A549 (cell line): Measurements from ENCODE around the gene DEFB110. TPM values are rescaled to one million over a fixed set of nuclear protein-coding genes. Genes with fewer than 3 reads are reported as not detected.

Source experiments
- ATAC-seq, 2 experiments: fragments of 200-7000 bp in 1 of 2; fragments of >200 bp in 1 of 2; cut with Nextera tagmentation in 1 of 2; cut with Tn5 transposase in 1 of 2; 3 replicates each; pipeline versions ENCODE4 v1.8.0 to v1.9.1; 2018 to 2020; ENCODE audit warnings: mild to moderate bottlenecking in 1 of 2, moderate library complexity in 1 of 2
- CTCF ChIA-PET: fragments of 300-600 bp; sonication (Branson Sonifier 250); formaldehyde crosslinking; extraction: SDS; loops from one replicate; lab custom pipeline; 2021; ENCODE audit warnings: antibody characterized with exemption, inconsistent platforms; lab: Yijun Ruan, JAX
- POLR2A ChIA-PET: fragments of 350-600 bp; formaldehyde crosslinking; extraction: SDS; loops from one replicate; lab custom pipeline; 2021; ENCODE audit warnings: antibody characterized with exemption, inconsistent platforms; lab: Yijun Ruan, JAX
- DNase-seq, 2 experiments: peaks; one replicate each; pipeline versions ENCODE4 v3.0.0 to v3.0.0-alpha.2; 2011 to 2016; ENCODE audit warnings: low read depth in 1 of 2, low spot score in 1 of 2
- FAIRE-seq: peaks from 2 replicates; lab custom pipeline; 2011; peaks lifted over from hg19 to GRCh38; lab: Jason Lieb, UNC
- H3K27ac ChIP-seq, 2 experiments: fragments of >200 bp; sonication (Bioruptor Twin); formaldehyde crosslinking; 3 replicates each; pipeline ENCODE4 v1.5.1; 2016 to 2017
- H3K4me1 ChIP-seq: fragments of >200 bp; sonication (Bioruptor Twin); formaldehyde crosslinking; 3 replicates; pipeline ENCODE4 v1.6.1; 2016
- H3K4me2 ChIP-seq: fragments of >200 bp; sonication (Bioruptor Twin); formaldehyde crosslinking; 3 replicates; pipeline ENCODE4 v1.6.1; 2016
- H3K4me3 ChIP-seq: fragments of >200 bp; sonication (Bioruptor Twin); formaldehyde crosslinking; 3 replicates; pipeline ENCODE4 v1.5.1; 2016
- H3K9me3 ChIP-seq: fragments of >200 bp; sonication (Bioruptor Twin); formaldehyde crosslinking; 3 replicates; pipeline ENCODE4 v1.6.1; 2016
- CBX8 ChIP-seq: fragments of 200-600 bp; sonication (generic); IDR thresholded peaks from 2 replicates; pipeline ENCODE4 v1.6.1; 2016
- CEBPB ChIP-seq, 2 experiments: fragments of >200 bp in 1 of 2; sonication (Bioruptor Twin) in 1 of 2; formaldehyde crosslinking in 1 of 2; IDR thresholded peaks; 2 replicates each; pipeline ENCODE4 v1.6.1; 2012 to 2016
- CHD4 ChIP-seq: fragments of 200-600 bp; sonication (generic); IDR thresholded peaks from 2 replicates; pipeline ENCODE4 v1.6.1; 2016; ENCODE audit warnings: antibody characterized with exemption, mild to moderate bottlenecking, borderline replicate concordance
- EHF ChIP-seq: fragments of 250-450 bp; sonication (Bioruptor Pico); IDR thresholded peaks from 2 replicates; pipeline ENCODE4 v1.5.0; 2020; ENCODE audit warnings: mild to moderate bottlenecking
- FOSL2 ChIP-seq, 2 experiments: fragments of 450-650 bp in 1 of 2; fragments of >200 bp in 1 of 2; sonication (Bioruptor Twin) in 1 of 2; formaldehyde crosslinking; IDR thresholded peaks; 2 replicates each; pipeline versions ENCODE4 v1.5.0 to v1.6.1; 2016 to 2020; ENCODE audit warnings: mild to moderate bottlenecking in 1 of 2, moderate library complexity in 1 of 2
- GATA3 ChIP-seq: IDR thresholded peaks from 2 replicates; pipeline ENCODE4 v1.6.1; 2012; ENCODE audit warnings: borderline replicate concordance
- HDAC2 ChIP-seq: fragments of 200-600 bp; sonication (generic); IDR thresholded peaks from 2 replicates; pipeline ENCODE4 v1.6.1; 2016
- HOXB13 ChIP-seq: fragments of 250-450 bp; sonication (Bioruptor Pico); IDR thresholded peaks from 2 replicates; pipeline ENCODE4 v1.5.0; 2020; ENCODE audit warnings: low read depth, mild to moderate bottlenecking, moderate library complexity
- JUNB ChIP-seq: fragments of >200 bp; sonication (Bioruptor Twin); formaldehyde crosslinking; IDR thresholded peaks from 2 replicates; pipeline ENCODE4 v1.6.1; 2016
- KDM1A ChIP-seq: fragments of 200-600 bp; sonication (generic); IDR thresholded peaks from 2 replicates; pipeline ENCODE4 v1.6.1; 2016; ENCODE audit warnings: low read depth, mild to moderate bottlenecking
- KDM5A ChIP-seq: fragments of 200-600 bp; sonication (generic); IDR thresholded peaks from 2 replicates; pipeline ENCODE4 v1.6.1; 2016; ENCODE audit warnings: antibody characterized with exemption, mild to moderate bottlenecking
- MAFK ChIP-seq: fragments of 450-650 bp; IDR thresholded peaks from 2 replicates; pipeline ENCODE4 v1.6.1; 2014; ENCODE audit not compliant: partially characterized antibody
- NPAS2 ChIP-seq: fragments of 250-450 bp; sonication (Bioruptor Pico); IDR thresholded peaks from 2 replicates; pipeline ENCODE4 v1.8.0; 2022; ENCODE audit warnings: mild to moderate bottlenecking, moderate library complexity, borderline replicate concordance
- POLR2A ChIP-seq: IDR thresholded peaks from 2 replicates; pipeline ENCODE4 v1.6.1; 2012; ENCODE audit warnings: mild to moderate bottlenecking, low read length
- RAD21 ChIP-seq, 2 experiments: fragments of >200 bp in 1 of 2; sonication (Bioruptor Twin) in 1 of 2; formaldehyde crosslinking in 1 of 2; IDR thresholded peaks in 1 of 2; conservative IDR thresholded peaks in 1 of 2; 2 replicates in 1 of 2; 3 replicates in 1 of 2; pipeline ENCODE4 v1.6.1; 2012 to 2018; ENCODE audit warnings: inconsistent platforms in 1 of 2
- SREBF2 ChIP-seq: fragments of 450-650 bp; IDR thresholded peaks from 2 replicates; pipeline ENCODE4 v1.6.1; 2014; ENCODE audit warnings: mild to moderate bottlenecking, moderate library complexity
- TFCP2L1 ChIP-seq: fragments of 250-450 bp; sonication (Bioruptor Pico); IDR thresholded peaks from 2 replicates; pipeline ENCODE4 v1.5.0; 2021; ENCODE audit warnings: mild to moderate bottlenecking
- ZC3H11A ChIP-seq: fragments of 450-650 bp; IDR thresholded peaks from 2 replicates; pipeline ENCODE4 v1.6.1; 2014; ENCODE audit warnings: antibody characterized with exemption, mild to moderate bottlenecking
- ZFP36 ChIP-seq: fragments of 450-650 bp; IDR thresholded peaks from 2 replicates; pipeline ENCODE4 v1.6.1; 2014; ENCODE audit warnings: borderline replicate concordance; ENCODE audit not compliant: partially characterized antibody
- ZNF302 ChIP-seq: fragments of 250-450 bp; sonication (Bioruptor Pico); IDR thresholded peaks from 2 replicates; pipeline ENCODE4 v1.9.0; 2021; ENCODE audit warnings: inconsistent platforms, mild to moderate bottlenecking, moderate library complexity
- WGBS: methylation state at CpG from one replicate; pipeline ENCODE4 v1.1.6; 2017; ENCODE audit errors: missing lambda C conversion rate; 5-methylcytosine and 5-hydroxymethylcytosine counted together
- polyA plus RNA-seq, 4 experiments: library from polyadenylated mRNA; depleted of rRNA in 3 of 4; stranded (reverse); fragments of >200 nt; fragmentation: RNase III in 1 of 4; extraction: RNeasy Plus Mini Kit Qiagen cat#74134 plus additional on column Dnase treatment in 1 of 4; gene quantifications; 2 replicates in 3 of 4; 3 replicates in 1 of 4; pipeline ENCODE4 v1.2.3, GENCODE V29; 2011 to 2017
- TF ChIP-seq, protein P1 (sequence below): fragments of >200 bp; sonication (Bioruptor Twin); formaldehyde crosslinking; IDR thresholded peaks from 3 replicates; pipeline ENCODE4 v1.6.1; 2016
- TF ChIP-seq, protein P2 (sequence below): fragments of 450-650 bp; IDR thresholded peaks from 2 replicates; pipeline ENCODE4 v1.6.1; 2014; ENCODE audit warnings: antibody characterized with exemption
- TF ChIP-seq, protein P3 (sequence below): fragments of 250-450 bp; sonication (Bioruptor Pico); IDR thresholded peaks from 2 replicates; pipeline ENCODE4 v1.5.0; 2020; ENCODE audit warnings: low read depth, mild to moderate bottlenecking, moderate library complexity
- TF ChIP-seq, protein P4 (sequence below): IDR thresholded peaks from 2 replicates; pipeline ENCODE4 v1.6.1; 2012
- TF ChIP-seq, protein P5 (sequence below): IDR thresholded peaks from 2 replicates; pipeline ENCODE4 v1.6.1; 2012; ENCODE audit warnings: low read depth, borderline replicate concordance
- TF ChIP-seq, protein P6 (sequence below): fragments of 250-450 bp; sonication (Bioruptor Pico); IDR thresholded peaks from 2 replicates; pipeline ENCODE4 v1.5.0; 2021; ENCODE audit warnings: mild to moderate bottlenecking, moderate library complexity, borderline replicate concordance
- TF ChIP-seq, protein P7 (sequence below): IDR thresholded peaks from 2 replicates; pipeline ENCODE4 v1.6.1; 2012

DEFB110 gene
- polyA plus RNA-seq, 2 of the 4 experiments (the other 2 are of a cell fraction), result not detected

DNA sequence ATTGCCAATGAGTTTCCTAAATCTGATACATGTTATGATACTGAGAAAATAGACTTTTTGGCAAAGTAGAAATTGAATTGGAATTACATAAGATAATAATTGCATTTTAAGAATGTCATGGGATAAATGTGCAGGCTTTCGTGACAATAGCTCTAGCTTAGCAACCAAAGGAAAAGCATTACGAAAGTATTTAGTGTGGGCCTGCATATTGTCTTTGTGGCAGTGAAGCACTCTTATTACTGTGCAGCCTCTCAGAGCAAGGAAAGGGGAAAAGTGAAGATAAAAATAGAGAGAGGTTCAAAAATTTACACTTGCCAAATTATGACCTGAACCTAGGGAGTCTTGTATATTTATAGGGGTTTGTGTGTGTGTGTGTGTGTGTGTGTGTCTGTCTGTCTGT, 39.7 kb downstream of the DEFB110 start:
- ATAC-seq, result no peak
- ChIA-PET POLR2A (no interaction called here), CTCF (no interaction called here)
- no peaks in the 10 kb centered on the region for H3K9me3 ChIP-seq
- no peak overlapping the region for H3K27ac ChIP-seq
- TF ChIP-seq, protein P1, sequence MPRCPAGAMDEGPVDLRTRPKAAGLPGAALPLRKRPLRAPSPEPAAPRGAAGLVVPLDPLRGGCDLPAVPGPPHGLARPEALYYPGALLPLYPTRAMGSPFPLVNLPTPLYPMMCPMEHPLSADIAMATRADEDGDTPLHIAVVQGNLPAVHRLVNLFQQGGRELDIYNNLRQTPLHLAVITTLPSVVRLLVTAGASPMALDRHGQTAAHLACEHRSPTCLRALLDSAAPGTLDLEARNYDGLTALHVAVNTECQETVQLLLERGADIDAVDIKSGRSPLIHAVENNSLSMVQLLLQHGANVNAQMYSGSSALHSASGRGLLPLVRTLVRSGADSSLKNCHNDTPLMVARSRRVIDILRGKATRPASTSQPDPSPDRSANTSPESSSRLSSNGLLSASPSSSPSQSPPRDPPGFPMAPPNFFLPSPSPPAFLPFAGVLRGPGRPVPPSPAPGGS, result no peak
- TF ChIP-seq, protein P2, sequence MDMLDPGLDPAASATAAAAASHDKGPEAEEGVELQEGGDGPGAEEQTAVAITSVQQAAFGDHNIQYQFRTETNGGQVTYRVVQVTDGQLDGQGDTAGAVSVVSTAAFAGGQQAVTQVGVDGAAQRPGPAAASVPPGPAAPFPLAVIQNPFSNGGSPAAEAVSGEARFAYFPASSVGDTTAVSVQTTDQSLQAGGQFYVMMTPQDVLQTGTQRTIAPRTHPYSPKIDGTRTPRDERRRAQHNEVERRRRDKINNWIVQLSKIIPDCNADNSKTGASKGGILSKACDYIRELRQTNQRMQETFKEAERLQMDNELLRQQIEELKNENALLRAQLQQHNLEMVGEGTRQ, result no peak
- no peak for TF ChIP-seq NPAS2 (CRISPR knock-in tag)
- TF ChIP-seq, protein P3, sequence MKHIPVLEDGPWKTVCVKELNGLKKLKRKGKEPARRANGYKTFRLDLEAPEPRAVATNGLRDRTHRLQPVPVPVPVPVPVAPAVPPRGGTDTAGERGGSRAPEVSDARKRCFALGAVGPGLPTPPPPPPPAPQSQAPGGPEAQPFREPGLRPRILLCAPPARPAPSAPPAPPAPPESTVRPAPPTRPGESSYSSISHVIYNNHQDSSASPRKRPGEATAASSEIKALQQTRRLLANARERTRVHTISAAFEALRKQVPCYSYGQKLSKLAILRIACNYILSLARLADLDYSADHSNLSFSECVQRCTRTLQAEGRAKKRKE (CRISPR knock-in tag), result no peak
- TF ChIP-seq JUNB, result no peak
- TF ChIP-seq FOSL2 (IDR thresholded peaks at IDR 0.05), result no peak
- TF ChIP-seq FOSL2 (CRISPR knock-in tag; IDR thresholded peaks at IDR 0.05), result no peak
- TF ChIP-seq TFCP2L1 (CRISPR knock-in tag), result no peak
- no peak for TF ChIP-seq HOXB13
- no peak for TF ChIP-seq CHD4
- no peak for FAIRE-seq
- WGBS, result 57% methylated on average over 2 of the region's 2 CpGs
- H3K4me2 ChIP-seq, result no peak overlapping the region
- no peak overlapping the region for H3K4me3 ChIP-seq
- DNase-seq, result no peak
- H3K4me1 ChIP-seq, result no peaks in the 10 kb centered on the region

DNA sequence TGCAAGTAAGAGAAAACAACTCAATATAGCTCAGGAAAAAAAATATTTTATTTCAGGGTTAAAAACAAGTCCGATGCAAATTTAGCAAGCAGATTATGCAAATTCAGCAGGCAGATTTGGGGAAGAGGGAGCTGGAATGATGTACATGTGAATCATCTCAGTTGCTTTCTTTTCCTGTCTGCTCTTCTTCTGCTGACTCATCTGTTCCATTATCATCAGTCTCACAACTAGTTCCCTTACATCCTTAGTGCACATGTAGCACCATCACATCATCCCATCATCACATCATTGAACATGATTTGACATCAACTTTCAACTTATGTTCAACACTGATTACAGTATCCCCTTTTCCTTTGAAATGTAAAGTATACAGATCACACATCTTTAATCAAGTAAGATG, 40.9 kb downstream of the DEFB110 start:
- CTCF ChIA-PET, result no interaction called here
- POLR2A ChIA-PET, result no interaction called here
- H3K4me2 ChIP-seq, result no peak overlapping the region
- FAIRE-seq (no peak), DNase-seq (peak in 1 of 2 experiments; percentile 1), ATAC-seq (no peak)
- H3K27ac ChIP-seq, result no peak overlapping the region
- no peak overlapping the region for H3K4me3 ChIP-seq
- TF ChIP-seq MAFK (peak; percentile 51), KDM5A (no peak)
- TF ChIP-seq, protein P4, sequence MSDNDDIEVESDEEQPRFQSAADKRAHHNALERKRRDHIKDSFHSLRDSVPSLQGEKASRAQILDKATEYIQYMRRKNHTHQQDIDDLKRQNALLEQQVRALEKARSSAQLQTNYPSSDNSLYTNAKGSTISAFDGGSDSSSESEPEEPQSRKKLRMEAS, result no peak
- WGBS, result 0% methylated on average over 1 of the region's 1 CpG
- H3K9me3 ChIP-seq, result no peaks in the 10 kb centered on the region
- H3K4me1 ChIP-seq, result no peaks in the 10 kb centered on the region

DNA sequence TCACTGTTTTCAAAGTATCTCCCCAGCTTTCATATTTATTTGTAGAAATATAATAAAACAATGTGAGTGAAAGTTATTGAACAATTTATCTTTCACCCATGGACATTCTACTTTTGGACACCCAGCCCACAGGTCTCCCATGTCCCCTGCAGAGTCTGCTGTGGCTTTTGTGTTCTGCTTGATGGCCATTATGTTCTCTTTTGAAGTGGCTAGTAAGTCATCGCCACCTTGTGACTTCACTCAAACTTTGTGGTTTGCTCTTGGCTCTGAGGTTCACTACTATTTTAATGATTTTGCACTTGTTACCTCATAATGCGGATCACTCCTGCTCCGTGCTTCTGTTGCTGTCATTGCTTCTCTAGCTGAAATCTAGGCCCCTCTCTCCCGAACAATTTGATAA, 42.2 kb downstream of the DEFB110 start:
- ATAC-seq, result no peak
- Histone ChIP-seq H3K27ac (no peak overlapping the region), H3K9me3 (no peaks in the 10 kb centered on the region), H3K4me1 (no peaks in the 10 kb centered on the region), H3K4me3 (no peak overlapping the region), H3K4me2 (no peak overlapping the region)
- ChIA-PET POLR2A (no interaction called here), CTCF (no interaction called here)
- DNase-seq, result no peak
- no peak for FAIRE-seq
- 64% methylated on average over 4 of the region's 4 CpGs for WGBS
- TF ChIP-seq ZFP36 (no peak), SREBF2 (no peak), KDM5A (no peak), POLR2A (no peak), KDM1A (no peak), ZC3H11A (no peak), EHF (CRISPR knock-in tag) (no peak), CBX8 (no peak), CEBPB (IDR thresholded peaks at IDR 0.05) (no peak), ZNF302 (CRISPR knock-in tag) (no peak), HDAC2 (no peak), GATA3 (no peak), RAD21 (conservative IDR thresholded peaks at IDR 0.05 in 1 of 2, IDR thresholded peaks at IDR 0.05 in 1 of 2) (no peak)
- TF ChIP-seq, protein P5, sequence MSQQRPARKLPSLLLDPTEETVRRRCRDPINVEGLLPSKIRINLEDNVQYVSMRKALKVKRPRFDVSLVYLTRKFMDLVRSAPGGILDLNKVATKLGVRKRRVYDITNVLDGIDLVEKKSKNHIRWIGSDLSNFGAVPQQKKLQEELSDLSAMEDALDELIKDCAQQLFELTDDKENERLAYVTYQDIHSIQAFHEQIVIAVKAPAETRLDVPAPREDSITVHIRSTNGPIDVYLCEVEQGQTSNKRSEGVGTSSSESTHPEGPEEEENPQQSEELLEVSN, result no peak
- TF ChIP-seq, protein P2, result no peak
- TF ChIP-seq, protein P6, sequence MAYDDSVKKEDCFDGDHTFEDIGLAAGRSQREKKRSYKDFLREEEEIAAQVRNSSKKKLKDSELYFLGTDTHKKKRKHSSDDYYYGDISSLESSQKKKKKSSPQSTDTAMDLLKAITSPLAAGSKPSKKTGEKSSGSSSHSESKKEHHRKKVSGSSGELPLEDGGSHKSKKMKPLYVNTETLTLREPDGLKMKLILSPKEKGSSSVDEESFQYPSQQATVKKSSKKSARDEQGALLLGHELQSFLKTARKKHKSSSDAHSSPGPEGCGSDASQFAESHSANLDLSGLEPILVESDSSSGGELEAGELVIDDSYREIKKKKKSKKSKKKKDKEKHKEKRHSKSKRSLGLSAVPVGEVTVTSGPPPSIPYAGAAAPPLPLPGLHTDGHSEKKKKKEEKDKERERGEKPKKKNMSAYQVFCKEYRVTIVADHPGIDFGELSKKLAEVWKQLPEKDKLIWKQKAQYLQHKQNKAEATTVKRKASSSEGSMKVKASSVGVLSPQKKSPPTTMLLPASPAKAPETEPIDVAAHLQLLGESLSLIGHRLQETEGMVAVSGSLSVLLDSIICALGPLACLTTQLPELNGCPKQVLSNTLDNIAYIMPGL (CRISPR knock-in tag), result no peak
- TF ChIP-seq, protein P7, sequence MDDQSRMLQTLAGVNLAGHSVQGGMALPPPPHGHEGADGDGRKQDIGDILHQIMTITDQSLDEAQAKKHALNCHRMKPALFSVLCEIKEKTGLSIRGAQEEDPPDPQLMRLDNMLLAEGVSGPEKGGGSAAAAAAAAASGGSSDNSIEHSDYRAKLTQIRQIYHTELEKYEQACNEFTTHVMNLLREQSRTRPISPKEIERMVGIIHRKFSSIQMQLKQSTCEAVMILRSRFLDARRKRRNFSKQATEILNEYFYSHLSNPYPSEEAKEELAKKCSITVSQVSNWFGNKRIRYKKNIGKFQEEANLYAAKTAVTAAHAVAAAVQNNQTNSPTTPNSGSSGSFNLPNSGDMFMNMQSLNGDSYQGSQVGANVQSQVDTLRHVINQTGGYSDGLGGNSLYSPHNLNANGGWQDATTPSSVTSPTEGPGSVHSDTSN, result no peak
- TF ChIP-seq, protein P3 (CRISPR knock-in tag), result no peak
